ENCODE measurements around the gene WDR4.
"Not testable (repeated sequence)": the region's sequence is repeated elsewhere in the genome, so short reads cannot be mapped to it uniquely, and the experiment has no call there.

The WDR4 gene

GRCh38 chr21:42854246-42855010 lies 24.9 kb downstream of the WDR4 start:
- FAIRE-seq, result no peak
- DNase-seq (ENCODE audit: insufficient read length, low spot score), result no peak

DNA sequence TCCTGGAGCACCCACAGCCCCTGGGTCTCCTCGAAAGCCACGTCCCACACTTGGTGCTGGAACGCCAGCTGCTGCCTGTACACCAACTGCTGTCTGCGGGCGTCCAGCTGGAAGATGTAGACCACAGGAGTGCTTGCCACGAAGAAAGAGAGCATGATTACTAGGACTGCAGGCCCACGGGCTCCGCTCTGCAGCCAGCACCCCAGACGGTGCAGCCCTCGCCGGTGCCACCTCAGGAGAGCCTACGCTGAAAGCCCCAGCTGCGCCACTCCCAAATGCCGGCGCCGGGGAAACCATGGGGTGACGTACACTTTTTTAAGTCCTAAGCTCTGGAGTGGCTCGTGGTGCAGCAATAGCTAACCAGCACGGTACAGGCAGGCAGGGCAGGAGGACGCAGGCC lies 25.7 kb downstream of the WDR4 start:
- FAIRE-seq (no peak), DNase-seq (ENCODE audit: insufficient read length, low spot score) (no peak)

GRCh38 chr21:42852925-42853570 lies 26.3 kb downstream of the WDR4 start:
- FAIRE-seq (no peak), DNase-seq (ENCODE audit: insufficient read length, low spot score) (no peak)

DNA sequence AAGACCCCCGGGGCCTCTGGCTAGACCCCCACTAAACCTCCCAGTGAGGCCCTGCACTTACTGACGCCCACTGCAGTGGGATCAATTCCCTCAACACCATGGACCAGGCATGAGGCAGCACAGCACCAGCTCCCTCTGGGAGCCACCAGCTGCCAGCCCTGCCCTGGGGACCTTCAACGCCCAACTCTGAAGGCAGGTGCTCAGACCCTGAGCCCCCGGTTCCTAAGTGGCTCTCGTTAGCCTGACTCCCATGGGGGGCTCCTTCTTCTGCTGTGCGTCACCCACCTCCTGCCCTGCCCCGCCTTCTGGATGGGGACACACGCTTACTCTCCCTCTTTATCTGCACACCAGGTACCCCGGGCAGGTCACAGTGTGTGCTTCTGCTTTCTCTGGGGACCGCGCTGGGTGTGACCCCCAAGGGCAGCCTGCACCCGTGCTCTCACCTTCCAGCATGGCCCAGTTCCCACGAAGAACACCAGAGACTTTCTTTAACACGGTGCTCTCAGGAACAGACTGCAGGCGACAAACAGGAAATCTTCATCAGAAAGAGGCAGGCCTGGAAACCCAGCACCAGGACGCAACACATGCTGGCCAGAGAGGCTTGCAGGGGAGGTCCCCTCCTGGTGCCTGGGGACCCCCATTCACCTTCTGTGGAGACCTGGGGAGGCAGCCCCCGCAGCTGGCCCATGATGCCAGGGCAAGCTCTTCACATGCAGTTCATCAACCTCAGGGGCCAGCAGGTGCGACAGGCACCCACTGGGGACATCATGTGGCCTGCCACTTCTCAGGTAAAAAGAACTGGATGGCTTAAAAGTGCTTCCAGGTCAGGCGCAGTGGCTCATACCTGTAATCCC lies 27.3 kb downstream of the WDR4 start:
- no peak for FAIRE-seq
- no peak for DNase-seq (ENCODE audit: insufficient read length, low spot score)

- DNase-seq (ENCODE audit: insufficient read length, low spot score) (peak; percentile 50), FAIRE-seq (no peak)
Observed at GRCh38 chr21:42850866-42851391, 28.4 kb downstream of the WDR4 start.

GRCh38 chr21:42850463-42850862 lies 28.9 kb downstream of the WDR4 start:
- no peak for DNase-seq (ENCODE audit: insufficient read length, low spot score)
- no peak for FAIRE-seq

DNA sequence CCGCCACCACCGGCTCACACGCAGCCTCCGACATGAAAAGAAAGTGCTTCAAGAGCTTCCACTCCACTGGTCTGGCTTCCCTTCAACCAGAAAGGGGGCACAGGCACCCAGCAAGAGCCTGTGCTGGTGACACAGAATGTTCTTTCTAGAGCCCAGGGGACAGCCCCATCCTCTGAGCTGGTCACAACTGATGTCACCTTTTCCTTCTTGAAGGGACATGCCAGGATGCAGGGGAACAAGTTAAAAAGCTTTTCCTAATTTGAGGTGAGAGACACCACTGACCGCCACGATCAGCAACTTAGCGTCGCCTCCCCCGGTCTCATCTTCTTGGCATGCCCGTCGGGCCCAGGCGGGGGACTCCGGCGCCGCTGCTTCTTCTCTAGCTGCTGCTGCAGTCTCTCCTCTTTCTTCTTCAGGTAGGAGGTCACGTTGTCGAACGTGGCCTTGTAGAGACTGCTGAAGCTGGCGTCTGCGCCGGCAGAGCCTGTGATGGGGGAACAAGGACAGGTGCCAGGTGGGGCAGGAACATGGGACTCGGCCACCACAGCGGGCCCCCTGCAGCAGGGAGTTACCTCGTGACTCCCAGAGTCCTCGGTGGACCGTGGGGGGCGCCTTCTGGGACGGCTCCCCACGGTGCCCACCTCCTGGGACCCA lies 29.5 kb downstream of the WDR4 start:
- FAIRE-seq (no peak), DNase-seq (ENCODE audit: insufficient read length, low spot score) (no peak)

- FAIRE-seq, result no peak
- no peak for DNase-seq (ENCODE audit: insufficient read length, low spot score)
Observed at GRCh38 chr21:42848932-42849758, 30.2 kb downstream of the WDR4 start.

DNA sequence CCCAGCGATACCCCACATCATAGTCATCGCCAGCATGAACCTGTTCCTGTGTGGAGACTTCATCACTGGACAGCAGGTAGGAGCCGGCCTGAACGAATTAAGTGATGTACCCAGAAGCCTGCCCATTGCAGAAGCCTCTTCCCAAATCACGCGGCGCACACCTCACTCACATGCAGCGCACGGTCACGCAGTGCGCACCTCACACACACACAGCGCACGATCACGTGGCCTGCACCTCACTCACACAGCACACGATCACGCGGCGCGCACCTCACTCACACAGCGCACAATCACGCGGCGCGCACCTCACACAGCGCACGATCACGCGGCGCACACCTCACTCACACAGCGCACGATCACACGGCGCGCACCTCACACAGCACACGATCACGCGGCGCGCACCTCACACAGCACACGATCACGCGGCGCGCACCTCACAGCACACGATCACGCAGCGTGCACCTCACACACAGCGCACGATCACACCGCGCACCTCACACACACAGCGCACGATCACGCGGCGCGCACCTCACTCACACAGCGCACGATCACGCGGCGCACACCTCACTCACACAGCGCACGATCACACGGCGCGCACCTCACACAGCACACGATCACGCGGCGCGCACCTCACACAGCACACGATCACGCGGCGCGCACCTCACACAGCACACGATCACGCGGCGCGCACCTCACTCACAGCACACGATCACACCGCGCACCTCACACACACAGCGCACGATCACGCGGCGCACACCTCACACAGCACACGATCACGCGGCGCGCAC lies 31.0 kb downstream of the WDR4 start:
- FAIRE-seq; DNase-seq (ENCODE audit: insufficient read length, low spot score): not testable (repeated sequence)

DNA sequence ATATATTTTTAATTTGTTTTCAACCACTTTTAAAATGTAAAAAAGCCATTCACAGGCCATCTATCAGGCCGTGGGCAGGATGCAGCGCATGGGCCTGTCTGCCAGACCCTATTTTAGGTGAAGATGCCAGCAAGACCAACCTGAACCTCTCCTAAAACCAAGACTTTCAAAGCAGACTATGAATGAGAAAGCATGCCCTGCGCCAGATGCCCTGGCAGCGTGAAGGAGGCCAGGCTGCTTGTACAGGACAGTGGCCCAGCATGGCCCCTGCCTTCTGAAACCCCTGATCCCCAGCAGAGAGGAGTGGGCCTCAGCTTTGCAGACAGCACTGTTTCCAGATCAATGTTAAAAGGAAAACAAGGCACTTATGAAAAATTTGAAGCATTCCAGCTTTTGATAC lies 31.6 kb downstream of the WDR4 start:
- FAIRE-seq, result no peak
- DNase-seq (ENCODE audit: insufficient read length, low spot score), result no peak

DNA sequence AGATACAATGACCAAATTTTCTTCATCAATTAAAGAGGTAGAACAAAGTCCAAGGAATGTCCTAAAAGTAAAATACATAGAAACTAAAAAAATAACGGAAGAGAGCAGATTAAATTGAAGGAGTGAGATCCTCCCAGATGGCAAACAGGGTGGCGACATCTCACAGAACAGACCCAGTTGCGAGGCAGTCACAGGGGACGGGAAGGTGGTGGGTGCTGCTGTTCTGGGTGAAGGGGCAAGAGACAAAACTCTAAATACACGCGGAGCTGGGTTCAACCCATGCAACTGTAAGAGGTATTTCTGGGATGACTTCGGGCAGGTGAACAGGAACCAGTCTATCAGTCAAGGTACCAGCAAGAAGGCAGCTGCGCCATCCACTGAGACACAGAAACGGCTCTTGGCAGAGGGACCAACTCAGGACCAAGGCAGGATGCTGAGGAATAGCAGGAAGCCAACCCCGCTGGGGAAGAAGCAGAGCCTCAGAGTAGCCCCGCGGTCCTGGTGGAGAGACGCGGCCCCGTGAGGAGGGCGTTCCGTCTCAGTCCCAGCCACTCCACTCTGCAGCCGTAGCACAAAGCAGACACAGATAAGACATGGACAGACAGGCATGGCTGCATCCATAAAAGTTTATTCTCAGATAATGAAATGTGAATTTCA lies 32.2 kb downstream of the WDR4 start:
- FAIRE-seq, result no peak

GRCh38 chr21:42846221-42846620 lies 33.1 kb downstream of the WDR4 start:
- FAIRE-seq (no peak), DNase-seq (ENCODE audit: insufficient read length, low spot score) (no peak)

More for the DNA sequence above, 32.2 kb downstream of the WDR4 start:
- no peak for DNase-seq (ENCODE audit: insufficient read length, low spot score)

DNA sequence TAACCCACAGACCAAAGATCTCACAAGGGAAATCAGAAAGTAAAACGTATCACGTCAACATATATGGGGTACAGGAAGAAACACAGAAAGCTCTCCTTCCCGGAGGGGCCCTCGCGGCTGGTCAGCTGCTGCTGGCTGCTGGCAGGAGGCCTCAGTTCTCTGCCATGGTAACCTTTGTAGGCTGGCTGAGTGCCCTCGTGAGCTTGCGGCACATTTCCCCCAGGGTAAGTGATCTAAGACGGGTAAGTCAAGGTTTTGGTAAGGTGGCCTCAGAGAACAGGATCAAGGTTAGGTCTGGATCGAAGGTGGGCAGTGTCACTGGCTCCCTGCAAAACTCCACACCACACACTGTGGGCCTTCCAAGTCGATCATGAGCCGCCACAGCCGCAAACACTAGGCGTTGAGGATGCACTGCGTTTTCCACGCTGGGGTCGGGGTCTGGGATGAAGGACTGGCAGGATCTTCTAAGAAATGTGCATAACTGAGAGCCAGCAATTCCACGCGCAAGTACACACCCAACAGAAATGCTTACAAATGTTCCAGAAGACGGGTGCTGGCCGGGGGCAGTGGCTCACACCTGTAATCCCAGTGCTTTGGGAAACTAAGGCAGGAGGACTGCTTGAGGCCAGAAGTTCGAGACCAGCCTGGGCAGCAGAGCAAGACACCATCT lies 33.9 kb downstream of the WDR4 start:
- no peak for FAIRE-seq
- no peak for DNase-seq (ENCODE audit: insufficient read length, low spot score)

GRCh38 chr21:42844411-42845113 lies 34.8 kb downstream of the WDR4 start:
- FAIRE-seq (no peak), DNase-seq (ENCODE audit: insufficient read length, low spot score) (no peak)

DNA sequence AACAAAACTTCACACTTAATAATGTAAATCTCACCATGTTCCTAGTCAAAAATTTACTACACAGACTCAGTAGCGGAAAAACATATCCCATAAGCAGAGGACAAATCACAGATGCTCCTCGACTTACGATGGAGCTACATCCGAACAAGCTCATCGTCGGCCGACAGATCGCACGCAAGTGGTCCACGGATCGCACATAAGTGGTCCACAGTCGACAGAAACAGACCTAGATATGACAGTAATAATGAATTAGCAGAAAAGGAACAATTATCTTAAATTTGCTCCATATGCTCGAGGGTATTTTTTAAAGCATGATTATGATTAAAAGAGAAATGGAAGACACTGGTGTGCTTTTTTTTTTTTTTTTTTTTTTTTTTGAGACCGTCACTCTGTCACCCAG lies 36.3 kb downstream of the WDR4 start:
- DNase-seq (ENCODE audit: insufficient read length, low spot score) (no peak), FAIRE-seq (no peak)

DNA sequence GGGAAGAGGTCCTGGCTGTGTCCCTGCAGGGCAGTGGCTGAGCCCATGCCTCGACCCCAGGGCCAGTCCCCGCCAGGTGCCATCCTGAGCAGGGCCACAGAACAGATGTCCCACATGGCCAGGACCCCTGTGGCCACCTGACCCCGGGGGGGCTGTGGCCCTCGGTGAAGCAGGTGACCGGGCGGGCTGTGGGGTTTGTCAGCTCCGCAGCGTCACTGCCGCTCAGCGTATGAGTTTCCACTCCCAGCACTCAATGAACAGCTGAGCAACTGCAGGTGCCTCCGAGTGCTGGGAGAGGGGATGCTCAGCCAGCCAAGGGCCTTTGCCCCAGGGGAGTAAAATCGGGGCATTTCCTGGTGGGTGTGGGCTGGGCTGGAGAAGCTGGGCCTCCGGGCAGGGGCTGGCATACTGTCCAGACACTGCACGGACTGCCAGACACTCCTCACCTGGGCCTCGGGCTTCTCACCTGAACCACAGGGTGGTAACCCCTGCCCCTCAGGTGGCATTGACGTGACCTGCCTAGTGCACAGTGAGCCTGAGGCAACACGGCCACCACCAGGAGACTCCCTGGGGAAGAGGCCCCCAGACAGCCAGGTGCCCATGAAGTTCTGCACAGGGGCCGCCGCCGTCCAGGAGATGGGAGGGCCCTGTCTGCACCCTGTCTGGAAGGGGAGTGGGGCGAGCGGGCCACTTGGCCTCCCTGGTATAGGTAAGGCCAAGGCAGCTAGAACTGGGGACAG lies 37.3 kb downstream of the WDR4 start:
- FAIRE-seq, result not testable (repeated sequence)

More for the DNA sequence above, 37.3 kb downstream of the WDR4 start:
- not testable (repeated sequence) for DNase-seq (ENCODE audit: insufficient read length, low spot score)
